ENCODE measurements around the gene RING1. TPM values are rescaled to one million over a fixed set of nuclear protein-coding genes. Genes with fewer than 3 reads are reported as not detected.

Gene RING1
- total and polyA plus RNA-seq, 10 of the 15 experiments (the other 5 are each of a cell fraction or from before 2014, with no cell fraction given): 2.0 to 27.2 (median 15.8) TPM

DNA sequence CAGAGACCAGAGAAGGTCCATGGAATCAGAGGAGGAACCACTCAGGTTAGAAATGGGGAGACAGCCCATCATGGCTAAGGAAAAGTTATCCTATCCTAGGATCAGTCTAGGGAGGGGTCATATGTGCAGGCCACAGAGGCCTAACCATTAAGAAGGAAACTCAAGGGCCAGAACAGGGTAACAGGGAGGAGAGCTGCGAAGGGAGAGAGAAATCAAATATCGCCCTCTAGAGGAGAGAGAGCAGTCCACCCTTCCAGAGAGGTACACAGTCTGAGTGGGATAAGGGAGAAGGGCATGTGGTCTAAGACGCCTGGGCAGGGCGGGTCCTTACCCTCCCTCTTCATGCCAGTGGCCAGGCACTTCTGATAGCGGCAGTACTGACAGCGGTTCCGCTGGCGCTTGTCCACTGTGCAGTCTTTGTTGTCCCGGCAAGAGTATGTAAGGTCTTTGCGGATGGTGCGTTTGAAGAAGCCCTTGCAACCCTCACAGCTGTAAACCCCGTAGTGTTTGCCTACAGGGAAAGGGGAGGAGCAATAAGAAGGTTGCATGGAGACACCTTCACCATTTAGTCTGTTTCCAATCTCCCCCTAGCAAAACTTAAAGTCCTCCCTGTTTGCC, 10.8 kb upstream of the RING1 start (continued):
- TF ChIP-seq PRDM15 (CRISPR knock-in tag; IDR thresholded peaks at IDR 0.05): no peak
- no peak for TF ChIP-seq YY1 (IDR thresholded peaks at IDR 0.05; ENCODE audit: low read depth, low read length)
- no peak for TF ChIP-seq SUPT20H (IDR thresholded peaks at IDR 0.05; ENCODE audit: borderline replicate concordance, control insufficient read depth, low read depth, low read length)
- no peak for TF ChIP-seq NRF1 (conservative IDR thresholded peaks at IDR 0.05; ENCODE audit: low read depth, low read length)
- no peak for TF ChIP-seq SMAD1 (IDR thresholded peaks at IDR 0.05; ENCODE audit: low read depth, partially characterized antibody)
- no peak for TF ChIP-seq ATF2 (IDR thresholded peaks at IDR 0.05; ENCODE audit: low read length)
- no peak for TF ChIP-seq MYC (IDR thresholded peaks at IDR 0.05; ENCODE audit: insufficient read depth, insufficient read length, insufficient replicate concordance, low read length, severe bottlenecking)
- TF ChIP-seq SREBF2 (IDR thresholded peaks at IDR 0.05; ENCODE audit: low read length): no peak
- TF ChIP-seq NFIC (IDR thresholded peaks at IDR 0.05; ENCODE audit: low read depth, low read length): no peak
- TF ChIP-seq POU2F2 (IDR thresholded peaks at IDR 0.05; ENCODE audit: borderline replicate concordance, low read depth, low read length): no peak
- no peak for TF ChIP-seq SREBF1 (IDR thresholded peaks at IDR 0.05; ENCODE audit: low read length)
- no peak for TF ChIP-seq ZZZ3 (IDR thresholded peaks at IDR 0.05; ENCODE audit: control insufficient read depth, insufficient read length, low read depth)
- TF ChIP-seq GABPA (IDR thresholded peaks at IDR 0.05; ENCODE audit: low read depth): no peak
- 0 out of 2 replicates have a peak, but pooled peaks have one; percentile 31 for TF ChIP-seq ESRRA (IDR thresholded peaks at IDR 0.05; ENCODE audit: low read length)
- TF ChIP-seq FOXK2 (IDR thresholded peaks at IDR 0.05): no peak
- TF ChIP-seq HDGF (IDR thresholded peaks at IDR 0.05): peak; percentile 87; the same call in 1 of the 2 replicates
- no peak for TF ChIP-seq ZBTB40 (IDR thresholded peaks at IDR 0.05; ENCODE audit: borderline replicate concordance)
- TF ChIP-seq ZNF217 (IDR thresholded peaks at IDR 0.05): no peak
- TF ChIP-seq HSF1 (IDR thresholded peaks at IDR 0.05; ENCODE audit: low read depth, low read length): no peak
- TF ChIP-seq CBFB (IDR thresholded peaks at IDR 0.05; ENCODE audit: low read depth): no peak
